ENCODE data around the gene XRRA1. TPM values are rescaled to one million over a fixed set of nuclear protein-coding genes. Genes with fewer than 3 reads are reported as not detected.

The XRRA1 gene
- total and polyA plus RNA-seq, 2 of the 13 experiments (the other 11 are each of a cell fraction or from before 2014, with no cell fraction given) = 7.6 to 10.5 TPM

Small RNAs within 50 kb of the gene (small RNA-seq; reads per million reads assigned to genes)
- gene RN7SL239P (ENCODE audit: insufficient read depth in 2 of 3, insufficient read length in 3 of 3, low read depth in 2 of 3, low replicate concordance in 1 of 3) (0 reads per million in 3 experiments), gene RNU6-216P (ENCODE audit: insufficient read depth in 2 of 3, insufficient read length in 3 of 3, low read depth in 2 of 3, low replicate concordance in 1 of 3) (0 reads per million in 3 experiments)

Other genes with a start within 250 kb of the XRRA1 start
- not detected in 2 replicates for gene CHRDL2, start 217.7 kb downstream of the XRRA1 start, total RNA-seq (2016; rRNA removed; fragmentation: Illumina TruSeq; extraction: Trizol)
- gene CHRDL2, start 217.7 kb downstream of the XRRA1 start, polyA plus RNA-seq (2011; rRNA removed) = 0.04 TPM in 1 of 2 replicates, not detected in the other
- gene RNF169, start 200.2 kb downstream of the XRRA1 start, total RNA-seq (2016; rRNA removed; fragmentation: Illumina TruSeq; extraction: Trizol) = 14.2 and 17.0 TPM in 2 replicates
- gene RNF169, start 200.2 kb downstream of the XRRA1 start, polyA plus RNA-seq (2011; rRNA removed) = 4.8 and 5.3 TPM in 2 replicates
- 83.4 and 87.3 TPM in 2 replicates for gene SPCS2, start 175 bp upstream of the XRRA1 start, total RNA-seq (2016; rRNA removed; fragmentation: Illumina TruSeq; extraction: Trizol)
- 134 and 142 TPM in 2 replicates for gene SPCS2, start 175 bp upstream of the XRRA1 start, polyA plus RNA-seq (2011; rRNA removed)
- gene NEU3, start 39.8 kb upstream of the XRRA1 start, total RNA-seq (2016; rRNA removed; fragmentation: Illumina TruSeq; extraction: Trizol) = 14.5 and 15.3 TPM in 2 replicates
- 6.3 and 8.4 TPM in 2 replicates for gene NEU3, start 39.8 kb upstream of the XRRA1 start, polyA plus RNA-seq (2011; rRNA removed)
- not detected in 2 replicates for gene OR2AT4, start 147.8 kb upstream of the XRRA1 start, total RNA-seq (2016; rRNA removed; fragmentation: Illumina TruSeq; extraction: Trizol)
- gene OR2AT4, start 147.8 kb upstream of the XRRA1 start, polyA plus RNA-seq (2011; rRNA removed) = not detected in 2 replicates
- gene SLCO2B1, start 202.0 kb upstream of the XRRA1 start, total RNA-seq (2016; rRNA removed; fragmentation: Illumina TruSeq; extraction: Trizol) = 7.6 and 15.3 TPM in 2 replicates
- 19.8 and 29.6 TPM in 2 replicates for gene SLCO2B1, start 202.0 kb upstream of the XRRA1 start, polyA plus RNA-seq (2011; rRNA removed)